ENCODE data around the gene INS.

DNA sequence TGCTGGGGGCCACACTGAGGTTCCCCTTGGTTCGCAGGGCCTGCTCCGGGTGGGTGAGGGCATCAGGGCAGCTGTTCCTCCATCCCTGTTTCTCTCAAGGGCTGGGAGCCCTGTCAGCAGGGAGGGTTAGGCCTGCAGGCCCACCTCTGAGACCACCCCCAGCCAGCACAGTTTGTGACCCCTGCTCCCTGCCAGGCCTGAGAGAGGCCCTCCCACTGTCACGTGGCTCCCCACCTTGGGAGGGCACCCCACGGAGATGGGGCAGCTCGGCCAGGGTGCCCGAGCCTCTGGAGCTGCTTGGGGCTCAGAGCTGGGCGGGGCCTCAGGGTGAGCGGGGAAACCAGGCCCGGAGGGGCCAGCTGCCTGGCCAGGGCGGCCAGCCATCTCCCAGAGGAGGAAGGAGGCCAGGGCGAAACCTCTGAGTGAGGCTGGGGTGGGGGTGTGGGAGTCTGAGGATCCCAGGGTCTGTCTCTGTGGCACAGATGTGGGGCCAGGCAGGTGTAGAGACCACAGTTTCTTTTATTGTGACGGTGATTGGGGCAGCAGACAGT, 2.5 kb upstream of the INS start:
- TF ChIP-seq SREBF2 (IDR thresholded peaks at IDR 0.05) (no peak), HOXB13 (CRISPR knock-in tag; IDR thresholded peaks at IDR 0.05; ENCODE audit: low read depth) (no peak), CHD4 (IDR thresholded peaks at IDR 0.05; ENCODE audit: borderline replicate concordance) (no peak), EP300 (IDR thresholded peaks at IDR 0.05) (no peak), RFX5 (IDR thresholded peaks at IDR 0.05) (no peak), MAZ (IDR thresholded peaks at IDR 0.05; ENCODE audit: borderline replicate concordance, low read depth, low read length) (no peak), JUNB (IDR thresholded peaks at IDR 0.05) (no peak), HDAC2 (IDR thresholded peaks at IDR 0.05) (no peak), POLR2A (IDR thresholded peaks at IDR 0.05; ENCODE audit: low read length) (no peak), E2F6 (IDR thresholded peaks at IDR 0.05; ENCODE audit: borderline replicate concordance, low read depth) (no peak), TP53 (CRISPR knock-in tag; IDR thresholded peaks at IDR 0.05) (no peak), NR3C1 (IDR thresholded peaks at IDR 0.05) (no peak), SMC3 (IDR thresholded peaks at IDR 0.05) (no peak)
- TF ChIP-seq, protein P1, sequence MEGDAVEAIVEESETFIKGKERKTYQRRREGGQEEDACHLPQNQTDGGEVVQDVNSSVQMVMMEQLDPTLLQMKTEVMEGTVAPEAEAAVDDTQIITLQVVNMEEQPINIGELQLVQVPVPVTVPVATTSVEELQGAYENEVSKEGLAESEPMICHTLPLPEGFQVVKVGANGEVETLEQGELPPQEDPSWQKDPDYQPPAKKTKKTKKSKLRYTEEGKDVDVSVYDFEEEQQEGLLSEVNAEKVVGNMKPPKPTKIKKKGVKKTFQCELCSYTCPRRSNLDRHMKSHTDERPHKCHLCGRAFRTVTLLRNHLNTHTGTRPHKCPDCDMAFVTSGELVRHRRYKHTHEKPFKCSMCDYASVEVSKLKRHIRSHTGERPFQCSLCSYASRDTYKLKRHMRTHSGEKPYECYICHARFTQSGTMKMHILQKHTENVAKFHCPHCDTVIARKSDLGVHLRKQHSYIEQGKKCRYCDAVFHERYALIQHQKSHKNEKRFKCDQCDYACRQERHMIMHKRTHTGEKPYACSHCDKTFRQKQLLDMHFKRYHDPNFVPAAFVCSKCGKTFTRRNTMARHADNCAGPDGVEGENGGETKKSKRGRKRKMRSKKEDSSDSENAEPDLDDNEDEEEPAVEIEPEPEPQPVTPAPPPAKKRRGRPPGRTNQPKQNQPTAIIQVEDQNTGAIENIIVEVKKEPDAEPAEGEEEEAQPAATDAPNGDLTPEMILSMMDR (IDR thresholded peaks at IDR 0.05): no peak

Measured in A549 (cell line).